ENCODE data around the gene BCAP31.

DNA sequence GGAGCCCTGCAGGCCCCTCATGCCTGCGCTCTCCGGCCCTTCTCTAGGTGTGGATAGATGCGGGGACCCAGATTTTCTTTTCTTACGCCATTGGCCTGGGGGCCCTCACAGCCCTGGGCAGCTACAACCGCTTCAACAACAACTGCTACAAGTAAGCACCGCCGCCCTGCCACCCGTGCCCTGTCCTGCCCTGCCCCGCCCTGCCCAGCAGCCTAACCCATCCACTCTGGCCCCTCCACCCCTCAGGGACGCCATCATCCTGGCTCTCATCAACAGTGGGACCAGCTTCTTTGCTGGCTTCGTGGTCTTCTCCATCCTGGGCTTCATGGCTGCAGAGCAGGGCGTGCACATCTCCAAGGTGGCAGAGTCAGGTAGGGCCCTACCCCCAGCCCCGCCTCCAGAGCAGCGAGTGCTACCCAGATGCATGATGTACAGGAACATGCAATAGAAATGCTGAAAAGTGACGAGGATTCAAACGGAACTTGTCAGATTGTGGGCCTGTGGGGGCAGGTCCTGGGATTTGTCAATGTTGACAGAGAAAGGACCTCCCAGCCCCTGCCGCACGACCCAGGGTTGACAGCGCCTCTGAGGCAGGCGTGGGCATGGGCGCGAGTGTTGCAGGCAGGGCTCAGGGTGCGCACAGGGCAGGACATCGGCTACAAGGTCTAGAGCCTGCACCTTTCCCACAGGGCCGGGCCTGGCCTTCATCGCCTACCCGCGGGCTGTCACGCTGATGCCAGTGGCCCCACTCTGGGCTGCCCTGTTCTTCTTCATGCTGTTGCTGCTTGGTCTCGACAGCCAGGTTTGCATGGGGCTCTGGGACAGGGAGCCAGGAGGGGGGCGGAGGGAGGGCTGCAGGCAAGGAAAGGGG is 30.7 kb downstream of the BCAP31 start:
- TF ChIP-seq POLR2AphosphoS5 (IDR thresholded peaks at IDR 0.05; ENCODE audit: low read depth, low read length) (no peak), POLR2A (IDR thresholded peaks at IDR 0.05; ENCODE audit: low read depth, low read length) (no peak), TAF1 (IDR thresholded peaks at IDR 0.05; ENCODE audit: borderline replicate concordance, low read depth, low read length) (no peak)
